ENCODE results near the gene BAIAP2. TPM values are rescaled to one million over a fixed set of nuclear protein-coding genes. Genes with fewer than 3 reads are reported as not detected.

The BAIAP2 gene
- total and polyA plus RNA-seq, 10 of the 15 experiments (the other 5 are each of a cell fraction or from before 2014, with no cell fraction given) = 0.15 to 1.2 (median 0.46) TPM; not detected in 2

DNA sequence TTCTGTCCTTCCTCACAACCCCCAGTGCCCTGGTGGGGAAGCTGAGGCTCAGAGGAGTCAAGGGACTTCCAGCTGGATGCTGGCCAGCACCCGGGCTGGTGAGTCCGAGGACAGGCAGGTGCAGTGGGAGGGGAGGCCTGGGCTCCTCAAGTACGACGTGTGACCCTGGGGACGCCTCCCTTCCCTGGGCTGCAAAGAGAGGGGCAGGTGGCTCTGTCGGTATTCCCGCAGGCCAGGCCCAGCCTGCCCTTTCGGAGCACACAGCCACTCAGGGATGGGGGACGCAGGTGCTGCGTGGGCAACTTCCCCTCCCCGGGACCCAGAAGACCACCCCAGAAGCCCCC, 97.2 kb downstream of the BAIAP2 start (continued):
- TF ChIP-seq RBBP5 (conservative IDR thresholded peaks at IDR 0.05) (no peak), IRF4 (IDR thresholded peaks at IDR 0.05; ENCODE audit: low read depth, low read length) (no peak), SREBF1 (IDR thresholded peaks at IDR 0.05; ENCODE audit: low read length) (no peak), KDM1A (IDR thresholded peaks at IDR 0.05; ENCODE audit: borderline replicate concordance) (no peak), E4F1 (IDR thresholded peaks at IDR 0.05; ENCODE audit: borderline replicate concordance, partially characterized antibody) (no peak), MYB (IDR thresholded peaks at IDR 0.05; ENCODE audit: borderline replicate concordance, low read depth, low read length) (no peak)

- Histone ChIP-seq H3K36me3 (ENCODE audit: control insufficient read depth in 2 of 2, insufficient read depth in 2 of 2, low read length in 1 of 2) (no peaks in the 10 kb centered on the region), H2AFZ (ENCODE audit: control insufficient read depth, low read depth, low read length) (no peak overlapping the region), H3K4me1 (ENCODE audit: control insufficient read depth, insufficient read depth, low read length) (no peaks in the 10 kb centered on the region), H3K79me2 (ENCODE audit: control insufficient read depth, insufficient read depth, low read length) (no peaks in the 10 kb centered on the region), H3K27ac (ENCODE audit: control insufficient read depth, insufficient read depth) (no peak overlapping the region), H3K9ac (ENCODE audit: control insufficient read depth, insufficient read depth, low read length) (no peak overlapping the region), H3K27me3 (replicated peaks in 1 of 2; ENCODE audit: control insufficient read depth in 2 of 2, insufficient read depth in 2 of 2, low read length in 1 of 2) (no peaks in the 10 kb centered on the region), H3K4me3 (no peak overlapping the region), H4K20me1 (ENCODE audit: control insufficient read depth, insufficient read depth) (no peaks in the 10 kb centered on the region), H3K4me2 (ENCODE audit: control insufficient read depth, insufficient read depth) (no peak overlapping the region), H3K9me3 (replicated peaks; ENCODE audit: control insufficient read depth, insufficient read depth, low read length) (no peaks in the 10 kb centered on the region)
- no peak for FAIRE-seq
- no TSS peak for BruUV-seq (replicated peaks)
- ChIA-PET SMC1A (ENCODE audit: uncharacterized antibody, unreplicated experiment) (no interaction called here), POLR2A (no interaction called here), RAD21 (ENCODE audit: unreplicated experiment) (no interaction called here), CTCF (no interaction called here)
- DNase-seq (ENCODE audit: low read depth, low spot score) = no peak
- intact Hi-C loops (cut with micrococcal nuclease; ENCODE audit: unreplicated experiment) (no loop called here), in situ Hi-C loops (cut with MboI) (loop anchor here (25.0 kb wide), 1 partner anchor 354 kb away; no protein-coding TSS in a partner anchor)
- no peak for ATAC-seq
- WGBS (ENCODE audit: insufficient coverage, insufficient replicate concordance, low lambda C conversion rate, missing lambda C conversion rate) = 35% methylated on average over 22 of the region's 22 CpGs
- TF ChIP-seq CBX5 (IDR thresholded peaks at IDR 0.05; ENCODE audit: low read depth) = no peak
- no peak for TF ChIP-seq SREBF2 (IDR thresholded peaks at IDR 0.05; ENCODE audit: low read length)
- TF ChIP-seq ZNF622 (IDR thresholded peaks at IDR 0.05) = no peak
- TF ChIP-seq TBL1XR1 (IDR thresholded peaks at IDR 0.05; ENCODE audit: low read depth, low read length) = no peak
- no peak for TF ChIP-seq ZSCAN29 (IDR thresholded peaks at IDR 0.05)
- no peak for TF ChIP-seq E2F8 (IDR thresholded peaks at IDR 0.05; ENCODE audit: low read depth, partially characterized antibody)
- TF ChIP-seq STAT1 (conservative IDR thresholded peaks at IDR 0.05) = no peak
- no peak for TF ChIP-seq TAF1 (IDR thresholded peaks at IDR 0.05; ENCODE audit: borderline replicate concordance, low read depth, low read length)
- no peak for TF ChIP-seq POU2F2 (IDR thresholded peaks at IDR 0.05; ENCODE audit: borderline replicate concordance, low read depth, low read length)
- TF ChIP-seq USF2 (IDR thresholded peaks at IDR 0.05; ENCODE audit: borderline replicate concordance, low read depth, low read length) = no peak
- TF ChIP-seq RAD51 (IDR thresholded peaks at IDR 0.05) = no peak
- TF ChIP-seq LARP7 (IDR thresholded peaks at IDR 0.05) = no peak
- TF ChIP-seq NFYA (IDR thresholded peaks at IDR 0.05; ENCODE audit: borderline replicate concordance, low read depth, low read length) = no peak
Observed at GRCh38 chr17:81132770-81133723, 98.1 kb downstream of the BAIAP2 start.
